SH-SY5Y (cell line): ENCODE data around the gene KLK11.

Source experiments
- GATA2 ChIP-seq: IDR thresholded peaks from 2 replicates; pipeline ENCODE4 v1.6.1; 2011; ENCODE audit warnings: mild to moderate bottlenecking, low read depth, low read length
- GATA3 ChIP-seq: IDR thresholded peaks from 2 replicates; pipeline ENCODE4 v1.6.1; 2011; ENCODE audit warnings: low read depth, mild to moderate bottlenecking, low read length, moderate library complexity

DNA sequence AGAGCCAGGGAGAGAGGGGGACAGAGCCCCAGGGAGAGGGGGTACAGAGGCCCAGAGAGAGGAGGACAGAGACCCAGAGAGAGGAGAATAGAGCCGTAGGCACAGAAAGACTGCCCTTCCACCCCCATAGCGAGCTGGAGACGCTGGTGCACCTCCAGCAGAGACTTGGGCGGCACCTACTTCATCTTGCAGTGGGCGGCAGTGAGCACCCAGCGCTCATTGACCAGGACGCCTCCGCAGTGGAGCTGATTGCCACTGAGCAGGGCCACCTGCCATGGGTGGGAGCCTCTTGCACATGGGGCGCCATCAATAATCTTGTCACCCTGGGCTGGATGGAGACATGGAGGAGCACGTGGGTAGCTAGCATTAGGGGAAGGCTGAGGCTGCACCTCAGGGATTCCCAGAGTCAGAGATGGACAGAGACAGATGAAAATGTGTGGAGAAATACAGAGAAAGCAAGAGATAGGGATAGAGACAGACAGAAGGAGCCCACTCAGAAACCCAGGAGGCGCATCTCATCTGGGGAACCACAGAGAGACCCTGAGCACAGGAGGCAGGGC lies 44.7 kb downstream of the KLK11 start:
- TF ChIP-seq GATA2 (no peak), GATA3 (no peak)
